Measurements from ENCODE around the gene KIAA1328.

- TF ChIP-seq CTCF (IDR thresholded peaks at IDR 0.05) = no peak
- no peak for TF ChIP-seq EZH2phosphoT487 (IDR thresholded peaks at IDR 0.05)
- no peak for TF ChIP-seq EZH2 (IDR thresholded peaks at IDR 0.05)
These were observed 102.2 kb downstream of the KIAA1328 start for GRCh38 chr18:36931106-36931505.

Data from neural progenitor cell (in vitro differentiated cells).